ENCODE measurements around the gene EEF1A1.
"Not testable (repeated sequence)": the region's sequence is repeated elsewhere in the genome, so short reads cannot be mapped to it uniquely, and the experiment has no call there.

EEF1A1 gene

GRCh38 chr6:73509851-73510250, 11.0 kb downstream of the EEF1A1 start:
- no peak for TF ChIP-seq CTCF (IDR thresholded peaks at IDR 0.05; ENCODE audit: extremely low read depth, insufficient read depth, missing control alignments)
- no peak for DNase-seq (ENCODE audit: low spot score)
- in situ Hi-C loops (cut with MboI; ENCODE audit: low pct_unique_long_range_greater_than_20kb, low sequenced_read_pairs, unreplicated experiment), result loop anchor here (10.0 kb wide), 1 partner anchor 105 kb away; no protein-coding TSS in a partner anchor

DNA sequence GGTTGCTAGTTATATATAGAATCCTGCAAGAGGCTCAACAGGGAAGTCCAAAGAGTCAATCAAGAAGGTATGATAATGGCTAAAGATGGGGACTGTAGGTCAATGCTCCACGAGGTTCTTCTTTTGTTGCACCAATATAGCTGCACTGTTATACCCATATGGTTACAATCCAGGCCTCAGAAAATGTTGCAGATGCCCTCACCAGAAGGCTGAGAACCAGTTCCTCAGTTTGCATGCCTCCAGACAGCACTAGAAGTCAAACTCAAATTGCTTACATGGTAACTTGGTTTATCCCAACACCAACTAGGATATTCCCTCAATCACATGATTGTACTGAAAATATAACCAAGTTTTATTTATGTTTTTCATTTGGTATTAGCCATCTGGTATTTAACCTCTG, 12.1 kb downstream of the EEF1A1 start:
- no peak for TF ChIP-seq CTCF (IDR thresholded peaks at IDR 0.05; ENCODE audit: extremely low read depth, insufficient read depth, missing control alignments)
- no peak for DNase-seq (ENCODE audit: low spot score)
- in situ Hi-C loops (cut with MboI; ENCODE audit: low pct_unique_long_range_greater_than_20kb, low sequenced_read_pairs, unreplicated experiment), result no loop called here

GRCh38 chr6:73506246-73506645, 14.6 kb downstream of the EEF1A1 start:
- DNase-seq (ENCODE audit: low spot score), result no peak
- in situ Hi-C loops (cut with MboI; ENCODE audit: low pct_unique_long_range_greater_than_20kb, low sequenced_read_pairs, unreplicated experiment), result no loop called here
- no peak for TF ChIP-seq CTCF (IDR thresholded peaks at IDR 0.05; ENCODE audit: extremely low read depth, insufficient read depth, missing control alignments)

DNA sequence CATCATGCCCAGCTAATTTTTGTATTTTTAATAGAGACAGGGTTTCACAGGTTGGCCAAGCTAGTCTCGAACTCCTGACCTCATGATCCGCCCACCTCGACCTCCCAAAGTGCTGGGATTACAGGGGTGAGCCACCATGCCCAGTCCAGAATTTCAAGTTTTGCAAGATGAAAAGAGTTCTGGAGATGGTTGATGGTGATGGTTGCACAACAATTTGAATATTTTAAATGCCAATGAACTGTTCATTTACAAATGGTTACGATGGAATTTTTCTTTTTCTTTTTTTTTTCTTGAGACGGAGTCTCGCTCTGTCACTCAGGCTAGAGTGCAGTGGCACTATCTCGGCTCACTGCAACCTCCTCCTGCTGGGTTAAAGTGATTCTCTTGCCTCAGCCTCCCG, 15.1 kb downstream of the EEF1A1 start:
- DNase-seq (ENCODE audit: low spot score); in situ Hi-C loops (cut with MboI; ENCODE audit: low pct_unique_long_range_greater_than_20kb, low sequenced_read_pairs, unreplicated experiment): not testable (repeated sequence)

DNA sequence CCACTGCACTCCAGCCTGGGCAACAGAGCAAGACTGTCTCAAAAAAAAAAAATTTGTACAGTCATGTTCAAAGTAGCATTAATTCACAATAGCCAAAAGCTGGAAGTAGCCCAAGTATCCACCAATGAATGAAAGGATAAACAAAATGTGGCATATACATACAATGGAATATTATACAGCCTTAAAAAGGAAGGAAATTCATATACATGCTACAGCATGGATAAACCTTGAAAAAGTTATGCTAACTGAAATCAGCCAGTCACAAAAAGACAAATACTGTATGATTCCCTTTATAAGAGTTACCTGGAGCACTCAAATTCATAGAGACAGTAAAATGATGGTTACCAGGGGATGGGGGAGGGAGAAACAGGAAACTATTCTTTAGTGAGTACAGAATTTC, 15.7 kb downstream of the EEF1A1 start:
- no peak for TF ChIP-seq CTCF (IDR thresholded peaks at IDR 0.05; ENCODE audit: extremely low read depth, insufficient read depth, missing control alignments)
- in situ Hi-C loops (cut with MboI; ENCODE audit: low pct_unique_long_range_greater_than_20kb, low sequenced_read_pairs, unreplicated experiment), result no loop called here

DNA sequence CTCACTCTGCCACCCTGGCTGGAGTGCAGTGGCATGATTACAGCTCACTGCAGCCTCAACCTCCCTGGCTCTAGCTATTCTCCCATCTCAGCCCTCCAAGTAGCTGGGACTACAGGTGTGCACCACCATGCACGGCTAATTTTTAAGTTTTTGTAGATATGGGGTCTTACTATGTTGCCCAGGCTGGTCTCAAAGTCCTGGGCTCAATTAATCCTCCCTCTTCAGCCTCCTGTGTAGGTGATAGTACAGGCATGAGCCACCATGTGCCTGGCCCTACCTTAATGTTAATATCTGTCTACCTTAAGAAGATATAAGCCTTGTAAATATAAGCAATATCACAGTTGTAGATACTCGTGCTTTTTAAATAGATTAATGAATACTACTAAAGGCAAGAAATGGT, 16.7 kb downstream of the EEF1A1 start:
- TF ChIP-seq CTCF (IDR thresholded peaks at IDR 0.05; ENCODE audit: extremely low read depth, insufficient read depth, missing control alignments), result no peak
- no peak for DNase-seq (ENCODE audit: low spot score)
- in situ Hi-C loops (cut with MboI; ENCODE audit: low pct_unique_long_range_greater_than_20kb, low sequenced_read_pairs, unreplicated experiment), result no loop called here

More for the DNA sequence above, 15.7 kb downstream of the EEF1A1 start:
- DNase-seq (ENCODE audit: low spot score), result no peak

DNA sequence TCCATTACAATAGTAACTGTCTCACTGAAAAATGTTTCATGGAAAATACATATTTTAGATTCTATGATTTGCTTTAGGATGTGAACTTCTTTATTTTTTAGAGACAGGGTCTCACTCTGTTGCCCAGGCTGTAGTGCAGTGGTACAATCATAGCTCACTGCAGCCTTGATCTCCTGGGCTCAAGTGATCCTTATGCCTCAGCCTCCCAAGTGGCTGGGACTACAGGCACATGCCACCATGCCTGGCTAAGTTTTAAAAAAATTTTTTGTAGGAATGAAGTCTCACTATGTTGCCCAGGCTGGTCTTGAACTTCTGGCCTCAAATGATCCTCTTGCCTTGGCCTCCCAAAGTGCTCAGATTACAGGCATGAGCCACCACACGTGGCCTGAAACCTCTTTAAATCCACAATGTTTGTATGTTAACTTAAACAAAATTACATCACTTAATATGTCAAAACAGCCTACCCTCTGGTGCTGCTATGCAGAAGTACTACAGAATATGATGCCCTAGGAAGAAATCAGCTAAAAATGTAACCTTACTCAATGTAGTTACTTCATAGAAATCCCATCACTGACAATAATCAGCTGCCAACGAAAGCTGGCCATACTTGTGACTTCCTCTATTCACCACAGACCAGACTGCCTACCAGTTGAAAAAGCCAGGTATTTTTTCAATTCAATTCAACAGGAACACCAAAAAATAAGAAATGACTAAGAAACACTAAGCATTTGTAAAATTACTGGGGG, 17.6 kb downstream of the EEF1A1 start:
- TF ChIP-seq CTCF (IDR thresholded peaks at IDR 0.05; ENCODE audit: extremely low read depth, insufficient read depth, missing control alignments), result no peak
- DNase-seq (ENCODE audit: low spot score), result no peak
- in situ Hi-C loops (cut with MboI; ENCODE audit: low pct_unique_long_range_greater_than_20kb, low sequenced_read_pairs, unreplicated experiment), result no loop called here

Measured in GM13977 (cell line).